GM18498 (cell line): ENCODE measurements around the gene CFAP20DC.
"Not testable (repeated sequence)": the region's sequence is repeated elsewhere in the genome, so short reads cannot be mapped to it uniquely, and the experiment has no call there.

ENCODE experiments used
- ATAC-seq: cut with Tn5 transposase; IDR thresholded peaks from one replicate; pipeline ENCODE4 v1.9.1; 2021; ENCODE audit warnings: mild to moderate bottlenecking, moderate library complexity; ENCODE audit not compliant: unreplicated experiment

Gene CFAP20DC

GRCh38 chr3:58967866-58968265, 82.0 kb downstream of the CFAP20DC start:
- not testable (repeated sequence) for ATAC-seq

GRCh38 chr3:58965865-58966264, 84.0 kb downstream of the CFAP20DC start:
- ATAC-seq = no peak

- no peak for ATAC-seq
These were observed 85.8 kb downstream of the CFAP20DC start for GRCh38 chr3:58963928-58964503.

GRCh38 chr3:58962816-58963215, 87.0 kb downstream of the CFAP20DC start:
- no peak for ATAC-seq

- ATAC-seq = no peak
These were observed 87.7 kb downstream of the CFAP20DC start for GRCh38 chr3:58962040-58962651.

DNA sequence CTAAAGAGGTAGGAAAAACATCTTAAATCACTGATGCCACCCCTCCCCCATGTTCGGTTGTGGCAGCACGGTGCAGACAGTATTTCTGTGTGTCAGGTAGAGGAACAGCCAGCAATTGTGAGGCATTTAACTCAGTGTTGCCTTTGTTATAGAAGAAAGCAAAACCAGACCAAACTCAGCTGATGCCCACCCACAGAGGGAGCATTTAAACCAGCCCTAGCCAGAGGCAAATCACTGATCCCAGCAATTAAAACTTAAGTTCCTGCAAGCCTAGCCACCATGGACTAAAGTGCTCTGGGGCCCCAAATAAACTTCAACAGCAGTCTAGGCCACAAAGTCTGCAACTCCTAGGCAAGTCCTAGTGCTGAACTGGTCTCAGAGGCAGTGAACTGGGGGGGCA, 94.5 kb downstream of the CFAP20DC start:
- no peak for ATAC-seq

- ATAC-seq = no peak
These were observed 96.5 kb downstream of the CFAP20DC start for GRCh38 chr3:58953288-58953687.

DNA sequence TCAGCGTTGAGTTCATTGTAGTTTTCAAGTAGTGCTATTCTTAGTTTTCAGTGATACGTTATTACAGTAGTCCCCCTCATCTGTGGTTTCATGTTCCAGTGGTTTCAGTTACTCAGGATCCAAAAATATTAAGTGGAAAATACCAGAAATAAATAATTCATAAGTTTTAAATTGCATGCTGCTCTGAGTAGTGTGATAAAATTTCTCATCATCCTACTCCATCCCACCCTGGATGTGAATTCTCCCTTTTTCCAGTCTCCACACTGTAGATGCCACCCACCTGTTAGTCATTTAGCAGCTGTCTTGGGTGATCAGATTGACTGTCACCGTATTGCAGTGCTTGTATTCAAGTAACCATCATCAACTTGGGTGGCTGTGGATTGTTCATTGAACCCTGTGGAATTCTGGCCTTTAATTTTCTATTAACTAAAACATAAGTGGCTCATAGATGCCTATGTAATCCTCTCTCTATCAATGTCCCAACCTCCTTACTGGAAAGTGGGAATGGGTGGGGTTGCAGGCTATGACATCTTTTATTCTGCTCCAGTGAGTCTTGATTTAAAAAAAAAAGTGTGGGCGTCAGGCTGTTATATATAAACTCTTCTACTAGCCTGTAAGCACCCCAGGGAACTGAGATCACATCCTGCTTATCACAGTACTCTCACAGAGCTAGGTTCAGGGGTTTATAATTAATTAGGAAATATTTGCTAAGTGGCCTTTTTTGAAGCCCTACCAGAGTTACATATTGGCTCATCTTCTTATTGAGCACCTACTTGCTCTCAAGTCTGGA, 97.5 kb downstream of the CFAP20DC start:
- ATAC-seq = peak; percentile 59

GRCh38 chr3:58948018-58948417, 101.8 kb downstream of the CFAP20DC start:
- ATAC-seq = no peak

DNA sequence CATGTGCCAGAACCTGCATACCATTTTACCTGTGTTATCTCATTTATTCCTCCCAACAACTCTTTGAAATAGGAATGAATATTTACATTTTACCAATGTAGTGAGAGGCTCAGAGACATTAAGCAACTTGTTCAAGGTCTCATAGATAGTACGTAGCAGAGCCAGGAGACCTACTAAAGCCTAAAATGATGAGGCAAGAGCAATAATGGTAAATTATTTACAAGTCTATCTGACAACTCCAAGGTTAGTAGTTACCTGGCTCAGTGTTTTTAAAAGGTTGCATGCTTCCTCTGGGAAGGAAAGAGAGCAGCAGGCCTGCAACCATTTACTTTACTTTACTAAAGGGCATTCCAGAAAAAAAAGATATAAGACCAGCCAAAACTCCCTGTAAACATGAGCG, 103.0 kb downstream of the CFAP20DC start:
- ATAC-seq = no peak

GRCh38 chr3:58938057-58938456, 111.8 kb downstream of the CFAP20DC start:
- ATAC-seq = no peak

GRCh38 chr3:58924578-58924977, 125.2 kb downstream of the CFAP20DC start:
- no peak for ATAC-seq

GRCh38 chr3:58900386-58900785, 149.4 kb downstream of the CFAP20DC start:
- no peak for ATAC-seq

DNA sequence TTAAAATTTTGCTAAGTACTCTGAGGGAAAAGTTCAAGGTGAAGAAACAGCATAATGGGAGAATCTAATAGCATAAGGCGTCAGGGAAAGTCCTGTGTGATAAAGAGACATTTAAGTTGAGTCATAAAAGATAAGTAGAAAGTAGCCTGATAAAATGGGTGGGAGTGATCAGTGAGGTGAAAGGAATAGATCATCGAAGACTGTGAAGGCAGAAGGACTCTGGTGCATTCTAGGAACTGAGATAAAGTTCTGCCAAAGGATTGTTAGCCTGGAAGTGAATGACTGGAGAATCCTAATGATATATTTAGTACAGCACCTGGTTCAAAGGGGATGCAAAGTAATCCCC, 149.9 kb downstream of the CFAP20DC start:
- ATAC-seq = peak; percentile 12

DNA sequence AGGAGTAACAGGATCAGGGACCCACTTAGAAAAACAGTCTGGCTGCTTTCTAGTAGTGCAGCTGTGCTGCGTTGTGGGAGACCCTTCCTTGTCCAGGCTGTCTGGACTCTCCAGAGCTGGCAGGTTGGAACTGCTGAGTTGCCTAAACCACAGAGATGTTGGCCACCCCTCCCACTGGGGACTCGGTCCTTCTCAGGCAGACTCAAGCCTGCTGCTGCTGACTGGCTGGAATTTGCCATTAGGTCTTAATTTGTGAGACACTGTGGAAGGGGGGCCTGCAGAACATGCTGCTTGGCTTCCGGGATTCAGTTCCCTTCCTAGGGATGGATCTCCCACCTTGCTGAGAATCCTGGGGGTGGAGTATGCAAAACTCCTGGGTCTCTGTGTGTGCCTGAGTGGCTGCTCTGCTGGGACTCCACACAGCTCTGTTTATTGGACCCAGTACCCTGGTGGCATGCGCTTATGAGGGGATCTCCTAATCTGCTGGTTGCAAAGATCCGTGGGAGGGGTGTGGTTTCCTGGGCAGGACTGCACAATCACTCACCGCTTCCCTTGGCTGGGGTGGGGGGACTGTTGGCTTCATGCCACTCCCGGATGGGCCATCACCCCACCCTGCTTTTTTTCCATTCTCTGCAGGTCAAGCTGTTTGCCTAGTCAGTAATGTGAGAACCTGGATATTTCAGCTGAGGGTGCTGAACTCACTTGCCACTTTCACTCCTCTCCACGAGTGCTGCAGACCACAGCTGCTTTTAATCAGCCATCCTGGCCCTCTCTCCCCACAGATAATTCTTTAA, 150.5 kb downstream of the CFAP20DC start:
- peak; percentile 80 for ATAC-seq

GRCh38 chr3:58898513-58898912, 151.3 kb downstream of the CFAP20DC start:
- no peak for ATAC-seq

GRCh38 chr3:58897646-58898045, 152.2 kb downstream of the CFAP20DC start:
- no peak for ATAC-seq

- not testable (repeated sequence) for ATAC-seq
These were observed 154.1 kb downstream of the CFAP20DC start for GRCh38 chr3:58895678-58896077.

DNA sequence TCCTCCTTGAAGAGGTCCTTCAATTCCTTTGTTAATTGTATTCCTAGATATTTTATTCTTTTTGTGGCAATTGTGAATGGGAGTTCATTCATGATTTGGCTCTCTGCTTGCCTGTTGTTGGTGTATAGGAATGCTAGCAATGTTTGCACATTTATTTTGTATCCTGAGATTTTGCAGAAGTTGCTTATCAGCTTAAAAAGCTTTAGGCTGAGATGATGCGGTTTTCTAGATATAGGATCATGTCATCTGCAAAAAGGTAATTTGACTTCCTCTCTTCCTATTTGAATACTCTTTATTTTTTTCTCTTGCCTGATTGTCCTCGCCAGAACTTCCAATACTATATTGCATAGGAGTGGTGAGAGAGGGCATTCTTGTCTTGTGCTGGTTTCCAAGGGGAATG, 157.3 kb downstream of the CFAP20DC start:
- ATAC-seq = not testable (repeated sequence)

- no peak for ATAC-seq
These were observed 161.7 kb downstream of the CFAP20DC start for GRCh38 chr3:58888087-58888486.

GRCh38 chr3:58884453-58884852, 165.4 kb downstream of the CFAP20DC start:
- no peak for ATAC-seq
